Measurements from ENCODE around the gene GUK1.

The GUK1 gene

DNA sequence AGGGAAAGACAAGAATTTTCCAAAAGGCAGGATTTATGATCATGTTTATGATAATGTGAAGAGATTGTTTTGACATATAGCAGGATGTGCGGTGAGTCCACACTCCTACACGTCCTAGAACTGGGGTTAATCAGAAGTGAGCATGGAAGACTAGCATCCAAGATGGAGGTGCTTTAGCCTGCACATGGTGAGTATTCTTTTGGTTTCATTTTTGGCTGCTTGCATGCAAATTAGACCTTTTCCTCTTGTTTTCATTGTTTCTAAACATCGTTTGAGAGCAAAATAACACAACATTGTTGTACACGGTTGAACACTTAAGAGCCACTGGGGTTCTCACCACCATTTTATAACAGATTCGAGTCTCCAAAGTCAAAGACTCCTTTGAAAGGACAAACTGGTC is 14.9 kb upstream of the GUK1 start:
- DNase-seq (ENCODE audit: low read depth, low spot score) = no peak

DNA sequence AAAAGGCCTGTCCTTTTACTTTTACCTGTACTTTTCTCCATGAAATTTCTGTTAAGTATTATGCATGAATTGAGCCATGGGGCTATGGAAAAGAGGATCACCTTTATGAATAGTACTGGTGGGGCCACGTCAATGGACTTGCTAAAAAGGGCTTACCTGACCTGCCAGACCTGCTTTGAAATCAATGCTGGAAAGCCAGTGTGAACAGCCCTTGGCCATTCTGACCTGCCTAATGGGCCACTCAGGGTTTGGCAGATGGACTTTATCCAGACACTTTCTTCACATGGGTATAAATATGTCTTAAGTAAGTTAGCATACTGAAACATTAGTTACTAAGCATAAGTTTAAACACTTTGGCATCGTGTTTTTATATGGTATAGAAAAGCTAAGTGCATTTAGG is 8.3 kb upstream of the GUK1 start:
- DNase-seq (ENCODE audit: low read depth, low spot score) = no peak

DNA sequence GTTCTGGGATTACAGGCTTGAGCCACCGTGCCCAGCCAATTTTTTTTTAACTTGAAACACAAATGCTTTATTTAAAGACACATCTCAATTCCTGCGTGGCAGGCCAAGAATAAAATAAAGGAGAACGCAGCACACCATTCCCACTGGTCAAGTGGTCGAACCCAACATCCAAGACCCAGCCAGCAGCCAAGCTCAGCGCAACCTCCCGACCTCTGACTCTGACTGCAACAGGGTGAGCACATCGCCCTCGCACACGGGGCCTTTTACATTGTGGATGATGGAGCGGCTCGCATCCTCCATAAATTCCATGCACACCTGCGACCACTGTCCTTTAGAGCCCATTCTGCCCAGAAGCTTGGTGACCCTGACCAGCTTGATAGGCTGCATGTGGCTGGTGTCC is 5.5 kb upstream of the GUK1 start:
- DNase-seq (ENCODE audit: low read depth, low spot score) = no peak

DNA sequence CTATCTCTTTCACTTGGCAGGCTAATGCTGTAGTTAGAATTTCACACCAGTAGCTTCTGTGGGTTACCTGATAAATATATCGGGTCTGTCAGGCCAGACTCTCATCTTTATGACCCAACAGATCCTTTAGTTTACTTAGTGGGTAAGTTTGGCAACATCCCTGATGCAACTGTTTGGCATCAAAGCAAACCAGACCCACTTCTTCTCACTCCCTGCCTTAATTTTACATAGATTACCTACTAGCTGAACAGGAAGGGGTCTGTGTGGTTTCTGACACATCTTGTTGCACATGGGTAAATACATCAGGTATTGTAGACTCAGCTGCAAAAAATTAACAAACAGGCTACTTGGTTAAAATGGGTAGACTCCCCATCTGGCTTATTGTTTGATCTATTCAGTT is 3.2 kb upstream of the GUK1 start:
- DNase-seq (ENCODE audit: low read depth, low spot score) = no peak

DNA sequence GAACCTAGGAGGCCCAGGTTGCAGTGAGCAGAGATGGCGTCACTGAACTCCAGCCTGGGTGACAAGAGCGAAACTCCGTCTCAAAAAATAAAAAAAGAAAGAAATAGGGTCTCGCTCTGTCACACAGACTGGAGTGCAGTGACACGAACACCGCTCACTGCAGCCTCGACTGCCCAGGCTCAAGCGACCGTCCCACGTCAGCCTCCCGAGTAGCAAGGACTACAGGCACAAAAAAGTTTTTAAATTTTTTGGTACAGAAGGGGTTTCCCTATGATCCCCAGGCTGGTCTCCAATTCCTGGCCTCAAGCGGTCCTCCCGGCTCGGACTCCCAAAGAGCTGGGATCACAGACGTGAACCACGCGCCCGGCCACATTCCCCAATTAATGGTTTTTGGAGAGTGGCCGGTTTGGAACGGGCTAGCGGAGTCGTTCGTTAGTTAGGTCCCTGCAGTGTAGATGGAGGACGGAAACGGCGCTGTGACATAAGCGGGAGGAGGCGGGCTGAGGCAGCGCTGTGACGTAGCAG is 611 bp upstream of the GUK1 start:
- DNase-seq (ENCODE audit: low read depth, low spot score) = no peak

DNA sequence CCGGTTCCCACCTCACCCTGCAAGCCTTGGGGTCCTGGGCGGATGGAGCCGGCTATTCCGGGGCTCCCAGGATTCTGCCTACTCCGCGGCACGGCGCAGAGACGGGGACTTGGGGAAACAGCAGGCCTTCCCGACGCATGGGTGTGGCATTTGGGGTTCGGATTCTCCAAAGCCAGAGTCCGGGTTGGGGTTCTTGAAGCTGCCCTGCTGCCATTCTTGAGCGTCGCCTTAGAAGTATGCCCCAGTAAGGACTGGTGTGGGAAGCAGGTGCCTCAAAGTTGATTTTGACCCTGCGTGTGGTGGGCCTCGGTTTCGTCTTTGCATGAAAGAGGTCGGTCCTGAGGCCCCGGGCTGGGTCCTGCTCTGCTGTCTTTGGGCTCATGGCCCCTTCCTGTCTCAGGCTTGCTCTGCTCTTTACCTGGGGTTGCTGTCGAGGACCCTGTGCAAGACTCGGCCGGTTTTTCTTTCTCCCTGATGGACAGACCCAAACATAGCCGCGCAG is 696 bp downstream of the GUK1 start:
- no peak for DNase-seq (ENCODE audit: low read depth, low spot score)

DNA sequence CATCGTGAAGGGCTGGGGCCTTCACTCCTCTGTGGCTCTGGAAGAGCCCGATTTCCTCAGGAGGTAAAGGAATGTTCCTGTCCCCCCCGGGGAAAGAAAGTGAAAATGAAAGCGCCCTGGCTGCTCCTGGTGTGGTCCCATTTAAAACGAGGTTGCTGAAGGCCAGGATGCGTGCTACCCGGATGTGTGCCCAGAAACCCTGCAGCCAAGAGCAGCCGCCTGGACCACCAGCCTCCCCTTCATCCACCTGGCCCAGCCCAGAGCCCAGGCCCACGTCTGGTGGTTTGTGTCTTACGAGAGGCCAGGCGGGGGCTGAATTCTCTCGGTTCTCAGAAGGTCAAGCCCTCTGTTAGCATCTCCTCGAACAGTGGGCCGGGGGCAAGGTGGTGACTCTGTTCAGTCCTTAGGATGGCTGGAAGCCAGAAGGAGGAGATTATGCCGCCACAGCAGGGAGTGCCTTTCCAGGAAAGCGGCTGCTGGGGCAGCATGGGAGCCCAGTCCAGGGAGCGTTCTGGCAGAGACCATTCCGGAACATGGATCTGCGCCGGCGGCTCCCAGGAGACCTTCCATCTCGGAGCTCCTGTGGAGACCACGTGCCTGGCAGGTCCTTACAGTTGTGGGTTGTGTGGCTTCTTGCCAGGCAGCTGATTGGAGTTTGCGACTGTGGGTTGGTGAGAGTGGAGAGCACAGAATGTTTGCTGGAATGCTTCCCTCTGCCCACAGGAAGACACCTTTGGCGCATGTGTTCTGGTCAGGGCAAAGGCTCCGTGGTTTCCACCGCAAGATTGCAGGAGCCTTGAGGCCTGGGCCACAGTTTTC is 1.4 kb downstream of the GUK1 start:
- DNase-seq (ENCODE audit: low read depth, low spot score) = no peak

DNA sequence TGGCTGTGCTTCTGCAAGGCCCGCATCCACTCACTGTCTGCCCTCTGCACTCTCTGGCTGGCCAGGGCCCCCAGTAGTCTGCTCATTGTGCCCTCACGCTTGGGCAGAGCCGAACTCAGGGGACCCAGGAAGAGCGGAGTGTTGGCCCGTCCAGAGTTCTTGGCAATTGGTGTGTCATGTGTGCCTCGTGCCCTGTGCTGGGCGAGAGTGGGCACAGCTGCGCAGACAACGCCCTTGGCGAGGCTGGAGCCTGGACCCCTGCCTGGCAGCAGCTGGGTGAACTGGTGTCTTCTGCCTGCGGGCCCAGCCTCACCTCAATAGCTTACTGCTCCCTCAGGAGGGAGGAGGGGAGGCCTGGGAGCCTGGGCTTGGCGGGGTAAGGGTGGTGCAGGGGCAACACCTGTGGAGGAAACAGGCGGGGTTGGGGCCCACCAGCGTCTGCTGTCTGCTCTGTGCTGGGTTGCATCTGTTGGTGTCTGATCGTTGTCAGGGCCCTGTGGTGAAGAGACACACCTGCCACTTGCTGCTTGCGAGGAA is 2.1 kb downstream of the GUK1 start:
- no peak for DNase-seq (ENCODE audit: low read depth, low spot score)

DNA sequence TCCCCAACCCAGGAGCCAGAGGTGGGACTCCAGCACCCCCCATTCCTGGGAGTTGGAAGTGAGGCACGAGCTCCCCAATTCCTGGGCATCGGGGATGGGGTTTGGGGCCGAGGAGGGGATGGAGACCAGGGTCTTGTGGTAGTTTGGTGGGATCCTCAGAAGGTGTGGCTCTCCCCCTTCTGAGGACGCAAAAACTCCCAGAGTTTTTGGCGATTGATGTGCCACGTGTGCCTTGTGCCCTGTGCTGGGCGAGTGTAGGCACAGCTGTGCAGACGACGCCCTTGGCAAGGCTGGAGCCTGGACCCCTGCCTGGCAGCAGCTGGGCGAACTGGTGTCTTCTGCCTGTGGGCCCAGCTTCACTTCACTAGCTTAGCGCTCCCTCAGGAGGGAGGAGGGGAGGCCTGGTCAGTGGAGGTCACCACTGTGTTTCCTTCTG is 2.6 kb downstream of the GUK1 start:
- no peak for DNase-seq (ENCODE audit: low read depth, low spot score)

DNA sequence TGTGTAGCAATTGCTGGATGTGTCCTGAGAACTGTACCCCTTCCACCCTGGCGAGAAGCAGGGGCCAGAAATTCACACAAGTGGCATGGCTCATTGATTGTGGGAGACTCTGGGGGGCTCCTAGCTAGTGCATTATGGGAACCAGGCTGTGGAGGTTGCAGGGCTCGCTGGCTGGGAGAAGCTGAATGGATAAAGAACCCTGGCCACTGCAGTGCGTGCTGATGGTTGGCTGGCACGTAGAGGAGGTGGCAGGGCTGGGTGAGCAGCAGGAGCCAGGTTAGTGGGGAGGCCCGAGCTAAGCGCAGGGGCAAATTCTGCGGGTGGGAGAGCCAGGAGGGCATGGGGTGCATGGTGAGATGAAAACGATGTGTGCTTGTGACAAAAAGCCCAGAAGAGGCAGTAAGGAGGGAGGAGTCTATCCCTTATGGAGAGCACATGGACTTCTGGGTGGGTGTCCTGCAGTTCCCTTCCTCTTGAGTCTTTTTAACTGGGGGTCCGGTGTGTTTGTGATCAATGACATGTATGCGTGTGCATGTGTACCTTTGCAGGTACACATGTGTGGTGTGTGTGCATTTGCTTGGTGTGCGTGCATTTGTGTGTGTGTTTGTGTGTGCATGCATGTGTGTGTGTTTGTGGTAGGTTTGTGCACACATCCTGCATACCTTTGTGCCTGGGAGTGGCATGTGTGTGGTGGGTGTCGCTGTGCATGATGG is 3.6 kb downstream of the GUK1 start:
- no peak for DNase-seq (ENCODE audit: low read depth, low spot score)

DNA sequence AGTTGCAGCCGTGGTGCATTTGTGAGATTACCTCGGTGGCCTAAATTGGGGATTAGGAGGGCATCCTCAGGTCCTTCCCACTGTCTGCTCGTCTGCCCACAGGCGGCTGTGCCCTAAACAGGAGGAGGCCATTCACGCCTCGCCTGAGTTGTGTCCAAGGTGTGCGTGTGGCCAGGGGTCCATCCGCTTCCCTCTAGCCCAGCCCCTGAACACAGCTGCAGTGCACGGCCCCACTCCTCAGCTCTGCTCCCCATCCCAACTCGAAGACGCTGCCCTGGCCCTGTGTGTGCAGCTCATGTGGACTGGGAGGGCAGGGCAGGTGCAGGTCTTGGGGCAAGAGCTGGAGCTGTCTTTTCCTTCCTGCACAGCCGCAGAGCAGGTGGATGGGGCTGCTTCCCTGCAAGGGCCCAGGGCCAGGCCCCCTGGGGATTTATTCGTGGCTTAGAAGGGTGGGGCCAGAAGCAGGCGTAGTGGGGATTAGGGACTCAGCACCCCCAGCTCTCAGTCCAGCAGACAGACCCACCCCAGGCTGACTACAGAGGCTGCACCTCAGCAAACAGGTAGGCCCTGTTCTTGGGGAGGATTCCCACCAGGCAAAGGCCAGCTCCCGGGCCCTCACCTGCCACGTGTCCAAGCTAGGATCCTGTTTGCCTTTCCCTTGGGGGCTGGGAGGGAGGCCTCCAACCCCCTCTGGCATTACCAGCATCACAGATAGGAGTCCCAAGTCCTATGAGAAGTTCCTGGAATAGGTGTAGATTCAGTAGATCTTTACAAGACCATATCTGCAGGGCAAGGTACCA is 4.3 kb downstream of the GUK1 start:
- DNase-seq (ENCODE audit: low read depth, low spot score) = no peak

DNA sequence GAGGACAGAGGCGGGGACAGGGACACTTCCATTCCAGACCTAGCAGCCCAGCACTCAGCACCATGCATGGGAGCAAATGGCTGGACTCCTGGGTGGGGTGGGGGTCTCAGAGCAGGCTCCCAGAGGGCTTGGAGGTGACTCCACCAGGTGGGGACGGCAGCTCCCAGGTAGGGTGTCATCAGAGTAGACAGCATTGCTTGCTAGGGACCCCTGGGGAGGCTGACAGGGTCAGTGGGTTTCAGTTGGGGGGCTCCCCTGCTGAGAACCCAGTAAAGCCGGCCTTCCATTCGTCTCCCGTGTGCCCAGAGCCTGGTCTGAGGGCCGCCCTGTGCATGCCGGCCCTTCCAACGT is 4.9 kb downstream of the GUK1 start:
- DNase-seq (ENCODE audit: low read depth, low spot score) = no peak

DNA sequence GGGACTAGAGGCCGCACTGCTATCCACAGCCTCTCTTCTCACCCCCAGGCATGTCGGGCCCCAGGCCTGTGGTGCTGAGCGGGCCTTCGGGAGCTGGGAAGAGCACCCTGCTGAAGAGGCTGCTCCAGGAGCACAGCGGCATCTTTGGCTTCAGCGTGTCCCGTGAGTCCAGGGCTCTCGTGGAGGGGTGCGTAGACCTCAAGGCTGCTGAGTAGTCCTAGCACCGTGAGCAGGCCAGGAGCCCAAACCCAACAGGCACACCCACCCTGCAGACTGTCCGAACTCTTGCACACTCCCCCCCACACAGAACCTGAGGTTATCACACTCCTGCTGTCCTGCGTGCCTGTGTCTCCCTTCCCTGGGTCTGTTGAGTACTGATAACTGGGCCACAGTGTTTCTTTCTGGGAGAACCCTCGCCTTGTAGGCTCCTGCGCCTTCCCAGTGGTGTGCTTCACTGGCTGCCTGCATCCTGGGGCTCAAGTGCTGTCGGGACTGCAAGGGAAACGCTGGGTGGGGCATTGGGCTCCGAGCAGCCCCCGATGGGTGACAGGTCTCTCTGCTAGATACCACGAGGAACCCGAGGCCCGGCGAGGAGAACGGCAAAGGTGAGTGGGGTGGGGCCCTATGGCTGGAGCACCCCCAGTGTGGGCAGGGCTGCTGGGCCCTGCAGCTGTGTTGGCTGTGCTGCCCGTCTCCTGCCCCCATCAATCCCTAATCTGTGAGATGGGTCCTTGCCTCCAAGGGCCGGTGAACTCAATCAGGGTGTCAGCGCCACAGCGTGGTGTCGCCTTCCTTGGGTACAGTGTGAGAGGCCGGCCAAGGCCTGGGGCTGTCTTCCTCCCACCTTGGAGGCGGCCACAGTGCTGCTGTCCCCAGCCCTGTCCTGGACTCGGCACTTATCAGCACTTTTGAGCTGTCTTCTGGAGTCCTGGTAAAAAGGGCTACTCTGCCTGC is 5.7 kb downstream of the GUK1 start:
- DNase-seq (ENCODE audit: low read depth, low spot score) = no peak

DNA sequence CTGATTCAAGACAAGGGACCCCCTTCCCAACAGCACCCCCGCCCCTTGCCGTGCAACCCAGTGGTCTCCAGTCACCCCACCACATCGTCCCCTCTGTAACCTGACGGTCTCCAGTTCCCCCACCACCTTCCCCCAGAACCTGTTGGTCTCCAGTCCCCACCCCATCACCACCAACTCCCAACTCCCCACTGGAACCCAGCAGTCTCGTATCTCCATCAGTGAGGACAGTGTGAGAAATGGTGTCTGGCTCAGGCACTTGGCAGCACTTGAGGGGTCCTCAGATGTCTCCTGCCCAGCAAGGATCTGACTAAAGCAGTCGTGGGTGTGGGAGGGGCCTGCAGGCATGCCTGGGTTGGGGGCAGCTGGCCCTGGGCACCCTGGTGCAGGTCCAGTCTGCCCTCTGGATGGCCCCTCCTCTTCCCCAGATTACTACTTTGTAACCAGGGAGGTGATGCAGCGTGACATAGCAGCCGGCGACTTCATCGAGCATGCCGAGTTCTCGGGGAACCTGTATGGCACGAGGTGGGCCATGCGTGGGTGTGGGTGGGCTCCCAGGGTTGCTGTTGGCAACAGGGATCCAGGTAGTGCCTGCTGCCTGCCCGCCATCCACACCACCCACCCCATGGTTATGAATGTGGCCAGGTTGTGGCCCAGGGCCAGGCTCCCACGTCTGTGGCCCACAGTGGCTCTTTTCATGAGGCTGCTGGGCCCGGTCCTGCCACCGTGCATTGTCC is 6.5 kb downstream of the GUK1 start:
- DNase-seq (ENCODE audit: low read depth, low spot score) = no peak

DNA sequence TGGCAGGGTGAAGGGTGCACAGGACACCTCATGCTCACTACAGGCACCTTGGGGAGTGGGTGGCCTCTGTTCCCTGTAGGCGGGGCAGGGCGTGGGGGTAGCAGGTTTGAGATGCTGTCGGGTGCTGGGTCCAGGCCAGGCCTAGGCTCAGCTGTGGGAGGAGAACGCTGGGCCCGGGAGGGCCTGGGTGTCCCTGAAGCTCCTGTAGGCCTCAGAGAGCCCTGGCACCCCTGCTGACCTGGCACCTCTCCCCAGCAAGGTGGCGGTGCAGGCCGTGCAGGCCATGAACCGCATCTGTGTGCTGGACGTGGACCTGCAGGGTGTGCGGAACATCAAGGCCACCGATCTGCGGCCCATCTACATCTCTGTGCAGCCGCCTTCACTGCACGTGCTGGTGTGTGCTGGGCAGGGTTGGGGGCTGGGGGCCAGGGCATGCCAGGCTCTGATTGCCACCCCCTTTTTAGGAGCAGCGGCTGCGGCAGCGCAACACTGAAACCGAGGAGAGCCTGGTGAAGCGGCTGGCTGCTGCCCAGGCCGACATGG is 7.1 kb downstream of the GUK1 start:
- DNase-seq (ENCODE audit: low read depth, low spot score) = no peak

DNA sequence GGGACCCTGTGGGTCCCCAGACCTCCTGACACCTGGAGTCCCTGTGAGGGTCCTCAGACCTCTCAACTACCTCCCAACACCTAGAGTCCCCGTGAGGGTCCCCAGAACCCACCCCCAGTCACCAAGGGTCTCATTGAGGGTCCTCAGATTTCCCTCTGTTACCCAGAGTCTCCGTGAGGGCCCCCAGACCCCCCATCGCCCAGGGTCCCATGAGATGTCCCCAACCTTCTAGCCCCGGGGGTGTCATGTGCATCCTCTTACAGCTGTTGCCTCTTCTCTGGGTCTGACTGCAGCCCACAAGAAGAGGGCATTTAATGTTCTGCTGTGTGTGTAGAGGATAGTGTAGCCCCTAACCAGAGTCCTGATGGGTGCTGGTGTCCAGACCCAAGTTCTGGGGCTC is 7.7 kb downstream of the GUK1 start:
- DNase-seq (ENCODE audit: low read depth, low spot score) = no peak

DNA sequence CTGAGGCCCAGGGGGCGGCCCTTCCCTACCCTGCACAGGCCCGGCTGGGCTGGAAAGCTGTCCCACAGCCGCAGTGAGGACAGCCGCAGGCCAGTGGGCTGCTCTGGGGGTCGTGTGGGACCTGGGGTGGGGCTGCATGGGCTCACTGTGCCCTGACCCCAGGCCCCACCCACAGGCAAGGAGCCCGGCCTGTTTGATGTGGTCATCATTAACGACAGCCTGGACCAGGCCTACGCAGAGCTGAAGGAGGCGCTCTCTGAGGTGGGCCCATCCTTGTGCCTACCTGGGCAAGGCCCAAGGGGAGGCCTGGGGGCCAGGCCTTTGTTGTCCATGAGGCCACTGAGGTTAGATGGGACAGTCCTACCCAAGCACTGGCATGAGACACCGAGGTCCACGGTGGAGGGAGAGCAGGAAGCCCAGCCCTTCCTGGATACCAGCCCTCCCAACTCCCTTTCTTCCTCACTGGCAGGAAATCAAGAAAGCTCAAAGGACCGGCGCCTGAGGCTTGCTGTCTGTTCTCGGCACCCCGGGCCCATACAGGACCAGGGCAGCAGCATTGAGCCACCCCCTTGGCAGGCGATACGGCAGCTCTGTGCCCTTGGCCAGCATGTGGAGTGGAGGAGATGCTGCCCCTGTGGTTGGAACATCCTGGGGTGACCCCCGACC is 8.2 kb downstream of the GUK1 start:
- DNase-seq (ENCODE audit: low read depth, low spot score) = no peak

DNA sequence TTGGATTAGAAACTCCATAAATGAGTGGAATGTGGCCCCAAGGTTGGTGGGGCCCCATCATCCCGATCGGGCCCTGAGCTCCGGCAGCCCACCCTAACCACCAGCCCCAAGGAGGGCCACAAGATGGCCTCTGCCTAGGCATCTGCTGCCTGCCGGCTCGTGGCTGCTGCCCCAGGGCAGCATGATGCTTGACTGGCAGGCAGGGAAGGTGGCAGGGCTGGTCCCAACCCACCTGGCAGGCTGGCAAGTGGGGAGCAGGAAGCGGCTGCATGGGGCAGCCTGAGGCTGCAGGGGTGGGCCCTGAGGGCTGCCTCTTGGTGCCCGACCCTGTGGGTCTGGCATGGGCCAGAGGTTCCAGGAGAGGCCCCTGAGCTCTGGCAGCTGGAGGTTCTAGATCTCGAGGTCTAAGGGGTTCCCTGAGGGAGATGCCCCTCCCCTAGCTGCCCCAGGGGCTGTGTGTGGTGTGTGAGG is 8.9 kb downstream of the GUK1 start:
- no peak for DNase-seq (ENCODE audit: low read depth, low spot score)
